ENCODE data around the gene CDHR1. TPM values are rescaled to one million over a fixed set of nuclear protein-coding genes. Genes with fewer than 3 reads are reported as not detected.
"Not testable (repeated sequence)": the region's sequence is repeated elsewhere in the genome, so short reads cannot be mapped to it uniquely, and the experiment has no call there.

CDHR1 gene
- total and polyA plus RNA-seq, 10 donors, result 0.53 to 10.6 (median 4.4) TPM

DNA sequence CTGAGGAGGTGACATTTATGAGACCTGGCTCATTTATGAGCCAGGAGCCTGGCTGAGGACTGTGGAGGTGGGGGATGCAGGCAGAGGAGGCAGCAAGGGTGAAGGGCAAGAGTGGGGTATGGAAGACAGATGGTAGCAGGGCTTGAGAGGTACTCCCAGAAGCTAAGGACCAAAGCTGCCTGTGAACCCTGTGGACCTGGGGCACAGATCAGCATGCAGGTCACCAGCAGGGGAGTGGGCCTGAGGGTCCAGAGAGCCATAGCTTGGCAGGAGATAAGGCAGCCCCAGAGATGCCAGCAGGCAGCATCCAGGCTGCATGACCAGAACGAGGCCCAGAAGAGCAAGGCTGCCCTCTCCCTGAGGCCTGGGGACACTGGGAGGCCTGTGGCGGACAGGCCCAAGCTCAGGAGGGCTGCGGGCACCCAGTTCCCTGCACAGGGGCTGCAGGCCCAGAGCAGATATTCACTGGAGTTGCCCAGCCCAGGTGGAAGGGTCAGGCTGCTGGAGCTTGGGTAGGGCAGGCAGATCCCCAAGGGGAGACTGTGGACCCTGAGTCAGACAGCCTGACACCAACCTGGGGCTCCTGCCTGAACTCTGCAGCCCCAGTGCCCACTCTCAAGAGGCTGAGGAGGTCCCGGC lies 17.4 kb upstream of the CDHR1 start:
- DNase-seq, result no peak
- Histone ChIP-seq H3K4me3 (peak overlapping the region in 1 of 8 donors; percentile 1), H3K4me1 (peaks cover 0 to 40% (median 24%) of the 10 kb centered on the region in 6 donors), H3K9me3 (no peaks in the 10 kb centered on the region), H3K27me3 (replicated peaks in 1 of 7) (no peaks in the 10 kb centered on the region), H3K27ac (peak overlapping the region in 7 of 8 donors; percentile 10 to 82 (median 66)), H3K36me3 (no peaks in the 10 kb centered on the region)
- TF ChIP-seq CTCF (IDR thresholded peaks at IDR 0.05 in 8 of 11, conservative IDR thresholded peaks at IDR 0.05 in 3 of 11) (no peak), POLR2A (IDR thresholded peaks at IDR 0.05) (no peak), POLR2AphosphoS5 (IDR thresholded peaks at IDR 0.05) (no peak)
- intact Hi-C loops (cut with DNase I; ENCODE audit: low total_unique reads), result no loop called here
- WGBS, 5 donors, result 80 to 94% (median 85%) methylated on average over 2 to 4 of the region's 4 CpGs

DNA sequence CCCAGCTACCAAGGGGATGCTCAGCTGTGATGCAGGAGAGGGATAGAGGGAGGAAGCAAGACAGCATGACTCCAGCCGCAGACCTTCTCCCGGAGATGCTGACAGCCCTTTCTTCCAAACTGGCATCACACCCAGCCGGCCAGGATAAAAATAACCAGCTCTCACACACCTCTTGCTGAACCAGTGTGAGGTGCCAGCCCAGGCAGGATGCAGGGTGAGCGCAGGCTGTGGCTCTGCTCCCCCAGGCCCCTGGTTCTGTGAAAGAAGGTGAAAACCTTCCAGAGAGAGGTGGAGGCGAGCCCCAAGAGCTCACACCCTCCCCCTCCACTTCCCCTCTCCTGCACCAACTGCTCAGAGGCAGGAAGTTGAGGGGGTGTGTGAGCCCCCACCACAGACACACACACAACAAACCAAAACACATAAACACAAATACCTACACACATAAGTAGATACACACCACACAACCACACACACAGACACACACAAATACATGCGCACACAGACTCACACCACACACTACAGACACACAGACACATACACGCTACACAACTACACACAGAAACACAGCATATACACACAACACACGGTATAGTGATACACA lies 16.7 kb upstream of the CDHR1 start:
- TF ChIP-seq CTCF (IDR thresholded peaks at IDR 0.05 in 8 of 11, conservative IDR thresholded peaks at IDR 0.05 in 3 of 11) (no peak), POLR2AphosphoS5 (IDR thresholded peaks at IDR 0.05) (peak; percentile 41 to 56 (median 54))
- intact Hi-C loops (cut with DNase I; ENCODE audit: low total_unique reads), result no loop called here
- Histone ChIP-seq H3K9me3 (no peaks in the 10 kb centered on the region), H3K4me1 (peaks cover 0 to 35% (median 24%) of the 10 kb centered on the region in 6 donors), H3K27ac (peak overlapping the region in 7 of 8 donors; percentile 10 to 82 (median 66)), H3K36me3 (no peaks in the 10 kb centered on the region), H3K4me3 (peak overlapping the region in 1 of 8 donors; percentile 1), H3K27me3 (replicated peaks in 1 of 7) (no peaks in the 10 kb centered on the region)
- peak; percentile 87 for DNase-seq
- WGBS, 5 donors, result 35 to 44% (median 39%) methylated on average over 8 of the region's 8 CpGs

- Histone ChIP-seq H3K4me1 (peaks cover 0 to 35% (median 24%) of the 10 kb centered on the region in 6 donors), H3K4me3 (no peak overlapping the region), H3K36me3 (no peaks in the 10 kb centered on the region), H3K9me3 (no peaks in the 10 kb centered on the region), H3K27ac (peak overlapping the region in 4 of 8 donors; percentile 26 to 82 (median 71)), H3K27me3 (replicated peaks in 1 of 7) (no peaks in the 10 kb centered on the region)
- intact Hi-C loops (cut with DNase I; ENCODE audit: low total_unique reads), result no loop called here
- DNase-seq, result no peak
- WGBS, 5 donors, result 95 to 100% (median 96%) methylated on average over 3 of the region's 3 CpGs
- TF ChIP-seq CTCF (IDR thresholded peaks at IDR 0.05 in 8 of 11, conservative IDR thresholded peaks at IDR 0.05 in 3 of 11), result peak in 1 of 11 experiments; percentile 18
- no peak for TF ChIP-seq POLR2A (IDR thresholded peaks at IDR 0.05)
- no peak for TF ChIP-seq POLR2AphosphoS5 (IDR thresholded peaks at IDR 0.05)
Observed at GRCh38 chr10:84178160-84178609, 16.2 kb upstream of the CDHR1 start.

DNA sequence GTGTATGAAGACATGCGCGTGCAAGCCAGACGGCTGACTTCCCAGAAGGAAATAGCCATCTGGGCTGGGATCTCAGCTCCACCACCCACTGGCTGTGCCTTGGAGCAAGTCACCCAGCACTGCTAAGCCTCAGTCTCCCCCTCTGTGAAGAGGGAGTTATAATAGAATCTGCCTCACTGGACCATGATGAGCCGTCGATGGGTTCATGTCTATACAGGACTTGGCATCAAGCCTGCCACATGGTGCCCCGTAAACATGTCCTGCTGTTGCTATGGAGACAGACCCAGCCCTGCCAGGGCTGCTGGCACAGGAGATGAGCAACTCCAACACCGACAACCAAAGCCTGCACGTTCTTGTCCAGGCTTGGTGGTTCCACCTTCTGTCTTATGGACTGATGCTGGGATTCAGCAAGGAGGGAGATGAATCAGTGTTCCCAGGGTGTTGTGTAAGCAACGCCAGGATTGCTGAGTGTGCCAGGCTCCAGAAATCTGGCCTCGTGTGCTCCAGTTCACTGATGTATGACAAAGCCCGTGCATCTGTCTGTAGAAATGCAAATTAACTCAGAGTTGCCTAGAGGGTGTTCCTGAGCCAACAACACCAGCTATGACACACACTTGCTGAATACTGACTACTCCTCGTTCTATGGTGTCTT lies 15.2 kb upstream of the CDHR1 start:
- 57 to 69% (median 60%) methylated on average over 12 of the region's 12 CpGs for whole genome bisulfite sequencing, 5 donors
- intact Hi-C loops (cut with DNase I; ENCODE audit: low total_unique reads), result no loop called here
- no peak for DNase-seq

DNA sequence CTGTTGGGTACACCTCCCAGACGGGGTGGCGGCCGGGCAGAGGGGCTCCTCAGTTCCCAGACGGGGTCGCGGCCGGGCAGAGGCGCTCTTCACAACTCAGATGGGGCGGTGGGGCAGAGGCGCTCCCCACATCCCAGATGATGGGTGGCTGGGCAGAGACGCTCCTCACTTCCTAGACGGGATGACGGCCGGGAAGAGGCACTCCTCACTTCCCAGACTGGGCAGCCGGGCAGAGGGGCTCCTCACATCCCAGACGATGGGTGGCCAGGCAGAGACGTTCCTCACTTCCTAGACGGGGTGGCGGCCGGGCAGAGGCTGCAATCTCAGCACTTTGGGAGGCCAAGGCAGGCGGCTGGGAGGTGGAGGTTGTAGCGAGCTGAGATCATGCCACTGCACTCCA lies 14.0 kb upstream of the CDHR1 start:
- H3K9me3 ChIP-seq; H3K4me3 ChIP-seq; intact Hi-C loops (cut with DNase I; ENCODE audit: low total_unique reads); H3K27me3 ChIP-seq (replicated peaks in 1 of 7); H3K27ac ChIP-seq; H3K36me3 ChIP-seq; DNase-seq: not testable (repeated sequence)
- 85 to 90% (median 88%) methylated on average over 9 to 20 of the region's 22 CpGs for WGBS, 5 donors
- peaks cover 0 to 41% (median 24%) of the 10 kb centered on the region in 6 donors for H3K4me1 ChIP-seq

More for the DNA sequence above, 15.2 kb upstream of the CDHR1 start:
- Histone ChIP-seq H3K27ac (peak overlapping the region in 1 of 8 donors; percentile 46), H3K27me3 (replicated peaks in 1 of 7) (no peaks in the 10 kb centered on the region), H3K4me1 (peaks cover 0 to 37% (median 24%) of the 10 kb centered on the region in 6 donors), H3K36me3 (no peaks in the 10 kb centered on the region), H3K4me3 (no peak overlapping the region), H3K9me3 (no peaks in the 10 kb centered on the region)
- TF ChIP-seq POLR2AphosphoS5 (IDR thresholded peaks at IDR 0.05) (no peak), POLR2A (IDR thresholded peaks at IDR 0.05) (no peak), CTCF (IDR thresholded peaks at IDR 0.05 in 8 of 11, conservative IDR thresholded peaks at IDR 0.05 in 3 of 11) (no peak)

Data from spleen (tissue), 11 donors.